ES-I3 (cell line): ENCODE results near the gene TEX13B.
"Not testable (repeated sequence)": the region's sequence is repeated elsewhere in the genome, so short reads cannot be mapped to it uniquely, and the experiment has no call there.

Experiments
- H3K36me3 ChIP-seq: 2 replicates; pipeline ENCODE4 v1.6.1; 2013; ENCODE audit warnings: mild to moderate bottlenecking, low read length, control low read depth, moderate library complexity; ENCODE audit not compliant: insufficient read depth
- H3K4me1 ChIP-seq: 2 replicates; pipeline ENCODE4 v1.6.1; 2013; ENCODE audit warnings: mild to moderate bottlenecking, control low read depth, low read length; ENCODE audit not compliant: insufficient read depth
- H3K9ac ChIP-seq: 2 replicates; pipeline ENCODE4 v1.6.1; 2013; ENCODE audit warnings: low read depth, mild to moderate bottlenecking, low read length, moderate library complexity
- H3K9me3 ChIP-seq: 2 replicates; pipeline ENCODE4 v1.6.1; 2013; ENCODE audit warnings: mild to moderate bottlenecking, low read length, moderate library complexity; ENCODE audit not compliant: control insufficient read depth, insufficient read depth

Gene TEX13B

GRCh38 chrX:107979534-107979933 is 2.6 kb downstream of the TEX13B start:
- Histone ChIP-seq H3K4me1 (peaks cover 9% of the 10 kb centered on the region), H3K9ac (no peak overlapping the region), H3K9me3 (no peaks in the 10 kb centered on the region), H3K36me3 (peaks cover 8% of the 10 kb centered on the region; the same call in 1 of the 2 replicates)

DNA sequence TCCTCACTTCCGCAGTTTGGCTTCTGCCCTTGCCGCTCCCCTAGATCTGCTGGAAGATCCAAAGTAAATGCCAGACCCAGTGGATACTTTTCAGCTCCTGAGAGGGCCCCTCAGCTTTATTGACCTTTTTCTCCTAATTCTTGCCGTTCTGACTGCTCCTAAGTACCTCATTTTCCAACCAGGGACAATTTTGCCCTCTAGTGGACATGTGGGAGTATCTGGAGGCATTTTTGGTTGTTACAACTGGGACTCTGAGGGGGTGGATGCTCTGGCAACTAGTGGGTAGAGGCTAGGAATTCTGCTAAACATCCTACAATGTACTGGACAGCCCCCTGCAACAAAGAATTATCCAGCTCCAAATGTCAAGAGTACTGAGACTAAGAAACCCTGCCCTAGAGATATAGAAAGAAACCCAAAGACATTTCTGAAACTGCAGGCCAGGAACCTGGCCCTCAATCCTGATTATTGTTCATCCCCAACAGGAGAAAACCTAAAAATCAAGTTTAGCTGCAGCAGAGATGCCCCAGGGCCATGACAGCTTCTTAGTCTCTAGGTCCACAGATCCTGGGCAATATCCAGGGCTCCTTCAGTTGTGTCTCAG is 3.4 kb downstream of the TEX13B start:
- Histone ChIP-seq H3K4me1 (peaks cover 9% of the 10 kb centered on the region), H3K9ac (no peak overlapping the region), H3K9me3 (no peaks in the 10 kb centered on the region), H3K36me3 (peaks cover 5% of the 10 kb centered on the region; the same call in 1 of the 2 replicates)

GRCh38 chrX:107978071-107978470 is 4.1 kb downstream of the TEX13B start:
- H3K9ac ChIP-seq: no peak overlapping the region
- H3K9me3 ChIP-seq: no peaks in the 10 kb centered on the region
- H3K4me1 ChIP-seq: peaks cover 9% of the 10 kb centered on the region
- peaks cover 5% of the 10 kb centered on the region; the same call in 1 of the 2 replicates for H3K36me3 ChIP-seq

GRCh38 chrX:107971636-107972035 is 10.5 kb downstream of the TEX13B start:
- Histone ChIP-seq H3K36me3 (no peaks in the 10 kb centered on the region), H3K4me1 (peaks cover 20% of the 10 kb centered on the region), H3K9ac (no peak overlapping the region), H3K9me3 (no peaks in the 10 kb centered on the region; the same call in 1 of the 2 replicates)

- Histone ChIP-seq H3K9ac (no peak overlapping the region), H3K36me3 (no peaks in the 10 kb centered on the region), H3K9me3 (no peaks in the 10 kb centered on the region; the same call in 1 of the 2 replicates), H3K4me1 (peaks cover 20% of the 10 kb centered on the region)
These were observed 12.1 kb downstream of the TEX13B start for GRCh38 chrX:107970073-107970472.

DNA sequence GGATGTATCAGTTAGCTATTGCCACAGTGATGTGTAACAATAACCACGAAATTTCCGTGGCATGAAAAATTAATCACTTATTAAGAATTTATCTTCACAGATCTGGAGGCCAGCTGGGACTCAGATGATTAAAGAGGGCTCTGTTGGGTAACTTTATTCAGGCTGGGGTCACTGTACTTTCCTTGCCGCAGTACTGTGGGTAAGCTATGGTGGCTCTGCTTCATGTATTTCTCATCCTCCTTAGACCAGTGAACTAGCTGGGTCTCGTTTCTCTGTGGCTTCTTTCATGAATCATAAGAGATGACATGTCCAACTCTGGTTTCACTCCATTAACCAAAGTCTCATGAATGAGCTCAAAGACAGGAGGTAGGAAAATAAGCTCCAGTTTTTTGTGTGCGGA is 13.5 kb downstream of the TEX13B start:
- H3K9me3 ChIP-seq: peaks cover 1% of the 10 kb centered on the region

GRCh38 chrX:107955337-107955736 is 26.8 kb downstream of the TEX13B start:
- H3K9me3 ChIP-seq, H3K4me1 ChIP-seq, H3K36me3 ChIP-seq, H3K9ac ChIP-seq: not testable (repeated sequence)

More for the DNA sequence above, 13.5 kb downstream of the TEX13B start:
- no peak overlapping the region for H3K9ac ChIP-seq
- H3K4me1 ChIP-seq: peaks cover 20% of the 10 kb centered on the region
- H3K36me3 ChIP-seq: no peaks in the 10 kb centered on the region

- peaks cover 6% of the 10 kb centered on the region for H3K4me1 ChIP-seq
- no peaks in the 10 kb centered on the region for H3K9me3 ChIP-seq
- peaks cover 10% of the 10 kb centered on the region; the same call in 1 of the 2 replicates for H3K36me3 ChIP-seq
- H3K9ac ChIP-seq: no peak overlapping the region
These were observed 42.1 kb downstream of the TEX13B start for GRCh38 chrX:107940095-107940494.

DNA sequence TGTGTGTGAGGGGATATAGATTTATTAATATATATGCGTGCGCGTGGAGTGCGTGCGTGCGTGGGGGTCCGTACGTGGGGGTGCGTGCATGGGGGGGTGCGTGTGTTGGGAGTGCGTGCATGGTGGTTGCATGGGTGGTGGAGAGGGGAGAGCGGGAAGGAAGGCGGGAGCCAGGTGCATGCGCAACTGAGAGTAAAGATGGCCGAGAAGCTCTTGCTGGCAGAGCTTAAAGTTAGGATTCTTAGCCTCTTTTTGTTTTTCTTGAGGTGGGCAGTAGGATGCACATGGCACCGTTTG is 45.8 kb downstream of the TEX13B start:
- Histone ChIP-seq H3K9me3 (no peaks in the 10 kb centered on the region), H3K4me1 (peaks cover 10% of the 10 kb centered on the region), H3K9ac (peak overlapping the region; percentile 96), H3K36me3 (0 out of 2 replicates have a peak, but pooled peaks cover 7% of the 10 kb centered on the region)

GRCh38 chrX:107935664-107936433 is 46.3 kb downstream of the TEX13B start:
- H3K36me3 ChIP-seq: 0 out of 2 replicates have a peak, but pooled peaks cover 7% of the 10 kb centered on the region
- H3K9ac ChIP-seq: peak overlapping the region; percentile 96
- peaks cover 10% of the 10 kb centered on the region for H3K4me1 ChIP-seq

DNA sequence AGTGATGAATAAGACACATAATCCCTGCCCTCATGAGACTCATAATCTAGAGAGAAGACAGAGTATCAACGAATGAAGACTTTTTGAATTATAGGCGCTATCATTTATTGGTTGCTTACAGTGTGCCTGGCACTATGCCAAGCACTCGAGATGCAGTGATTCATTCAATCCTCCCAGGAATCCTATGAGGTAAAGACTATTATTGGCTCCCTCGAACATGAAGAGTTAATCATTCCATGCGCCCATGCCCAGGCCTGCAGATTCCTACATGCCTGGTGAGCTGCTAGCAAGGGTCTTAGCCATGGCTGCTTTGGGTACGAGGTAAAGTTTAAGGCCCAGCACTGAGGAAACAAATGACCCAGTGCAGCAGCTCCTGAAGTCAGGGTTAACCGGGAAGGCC is 47.0 kb downstream of the TEX13B start:
- H3K4me1 ChIP-seq: peaks cover 10% of the 10 kb centered on the region
- H3K36me3 ChIP-seq: 0 out of 2 replicates have a peak, but pooled peaks cover 7% of the 10 kb centered on the region
- H3K9me3 ChIP-seq: no peaks in the 10 kb centered on the region
- peak overlapping the region; percentile 96 for H3K9ac ChIP-seq

More at GRCh38 chrX:107935664-107936433, 46.3 kb downstream of the TEX13B start:
- H3K9me3 ChIP-seq: no peaks in the 10 kb centered on the region

DNA sequence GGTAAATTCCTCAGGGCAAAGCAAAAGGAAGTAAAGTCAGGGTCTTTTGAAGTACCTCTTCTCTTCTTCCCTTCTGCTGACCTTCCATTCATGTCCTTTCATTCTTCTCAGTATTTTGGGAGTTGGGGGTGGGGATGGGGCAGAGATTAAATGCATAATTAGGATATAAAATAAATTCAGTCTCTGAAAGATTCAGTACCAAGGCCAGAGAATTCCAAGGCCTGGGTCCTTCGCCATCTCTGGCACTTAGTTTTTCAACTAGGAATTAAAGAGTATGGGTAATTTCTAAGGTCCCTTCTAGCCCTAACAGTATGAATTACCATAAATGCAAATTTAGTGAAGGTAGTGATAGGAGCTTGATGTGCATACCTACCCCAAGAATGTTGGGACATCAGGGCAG is 47.9 kb downstream of the TEX13B start:
- Histone ChIP-seq H3K9ac (no peak overlapping the region), H3K4me1 (peaks cover 10% of the 10 kb centered on the region), H3K36me3 (0 out of 2 replicates have a peak, but pooled peaks cover under 1% of the 10 kb centered on the region), H3K9me3 (no peaks in the 10 kb centered on the region)
